Activated CD4-positive, alpha-beta memory T cell treated with anti-CD3 and anti-CD28 coated beads for 36 hours (primary cell): ENCODE results near the gene KCNH3. TPM values are rescaled to one million over a fixed set of nuclear protein-coding genes. Genes with fewer than 3 reads are reported as not detected.

Experiments
- CTCF ChIA-PET: fragments of 350-600 bp; sonication (Branson Sonifier 250); formaldehyde crosslinking; loops from one replicate; lab custom pipeline; 2021; ENCODE audit warnings: antibody characterized with exemption, inconsistent platforms; lab: Charles Lee
- POLR2A ChIA-PET: fragments of 350-600 bp; sonication (Branson Sonifier 250); formaldehyde crosslinking; loops from one replicate; lab custom pipeline; 2021; ENCODE audit warnings: antibody characterized with exemption; lab: Charles Lee
- DNase-seq: peaks from one replicate; pipeline ENCODE4 v3.0.0-alpha.2; 2020
- H3K27ac Mint-ChIP-seq: one replicate; pipeline ENCODE4 v1.8.0; 2021; ENCODE audit warnings: mixed read lengths
- H3K27me3 Mint-ChIP-seq: one replicate; pipeline ENCODE4 v1.8.0; 2021; ENCODE audit warnings: mixed read lengths
- H3K36me3 Mint-ChIP-seq: one replicate; pipeline ENCODE4 v1.8.0; 2021; ENCODE audit warnings: mixed read lengths
- H3K4me1 Mint-ChIP-seq: one replicate; pipeline ENCODE4 v1.8.0; 2021; ENCODE audit warnings: low read depth, mixed read lengths
- H3K4me3 Mint-ChIP-seq: one replicate; pipeline ENCODE4 v1.8.0; 2021; ENCODE audit warnings: mild to moderate bottlenecking, mixed read lengths
- H3K9me3 Mint-ChIP-seq: one replicate; pipeline ENCODE4 v1.8.0; 2021; ENCODE audit warnings: mixed read lengths
- intact Hi-C: fragments of 100-400 bp; cut with micrococcal nuclease; formaldehyde crosslinking; loops from one replicate; pipeline ENCODE4 v1.15.1; 2023
- total RNA-seq, 2 experiments: library from RNA; stranded (reverse); gene quantifications; one replicate each; pipeline ENCODE4 v1.2.3, GENCODE V29; 2021

Gene KCNH3, protein sequence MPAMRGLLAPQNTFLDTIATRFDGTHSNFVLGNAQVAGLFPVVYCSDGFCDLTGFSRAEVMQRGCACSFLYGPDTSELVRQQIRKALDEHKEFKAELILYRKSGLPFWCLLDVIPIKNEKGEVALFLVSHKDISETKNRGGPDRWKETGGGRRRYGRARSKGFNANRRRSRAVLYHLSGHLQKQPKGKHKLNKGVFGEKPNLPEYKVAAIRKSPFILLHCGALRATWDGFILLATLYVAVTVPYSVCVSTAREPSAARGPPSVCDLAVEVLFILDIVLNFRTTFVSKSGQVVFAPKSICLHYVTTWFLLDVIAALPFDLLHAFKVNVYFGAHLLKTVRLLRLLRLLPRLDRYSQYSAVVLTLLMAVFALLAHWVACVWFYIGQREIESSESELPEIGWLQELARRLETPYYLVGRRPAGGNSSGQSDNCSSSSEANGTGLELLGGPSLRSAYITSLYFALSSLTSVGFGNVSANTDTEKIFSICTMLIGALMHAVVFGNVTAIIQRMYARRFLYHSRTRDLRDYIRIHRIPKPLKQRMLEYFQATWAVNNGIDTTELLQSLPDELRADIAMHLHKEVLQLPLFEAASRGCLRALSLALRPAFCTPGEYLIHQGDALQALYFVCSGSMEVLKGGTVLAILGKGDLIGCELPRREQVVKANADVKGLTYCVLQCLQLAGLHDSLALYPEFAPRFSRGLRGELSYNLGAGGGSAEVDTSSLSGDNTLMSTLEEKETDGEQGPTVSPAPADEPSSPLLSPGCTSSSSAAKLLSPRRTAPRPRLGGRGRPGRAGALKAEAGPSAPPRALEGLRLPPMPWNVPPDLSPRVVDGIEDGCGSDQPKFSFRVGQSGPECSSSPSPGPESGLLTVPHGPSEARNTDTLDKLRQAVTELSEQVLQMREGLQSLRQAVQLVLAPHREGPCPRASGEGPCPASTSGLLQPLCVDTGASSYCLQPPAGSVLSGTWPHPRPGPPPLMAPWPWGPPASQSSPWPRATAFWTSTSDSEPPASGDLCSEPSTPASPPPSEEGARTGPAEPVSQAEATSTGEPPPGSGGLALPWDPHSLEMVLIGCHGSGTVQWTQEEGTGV
- 1 to 10 TPM; 1.2 to 1.3 TPM for total RNA-seq

GRCh38 chr12:49538510-49539403 lies at the start of gene KCNH3:
TSS of gene KCNH3 (plus strand) at chr12:49539030. CDS start at chr12:49539417, 387 bp downstream.
- Mint-ChIP-seq H3K36me3 (no peaks in the 10 kb centered on the region), H3K4me1 (peaks cover 6% of the 10 kb centered on the region), H3K9me3 (no peaks in the 10 kb centered on the region), H3K27me3 (peaks cover 15% of the 10 kb centered on the region), H3K27ac (no peak within 1 kb of the TSS), H3K4me3 (peak within 1 kb of the TSS; percentile 57)
- POLR2A ChIA-PET, result no interaction called here
- intact Hi-C loops, result no loop called here
- CTCF ChIA-PET, result interaction anchor here (0.6 to 2.3 kb wide), 5 partner anchors 42 to 728 kb away, joined by 3 to 10 read pairs (median 4); no protein-coding TSS in a partner anchor
- peak; percentile 88 for DNase-seq

DNA sequence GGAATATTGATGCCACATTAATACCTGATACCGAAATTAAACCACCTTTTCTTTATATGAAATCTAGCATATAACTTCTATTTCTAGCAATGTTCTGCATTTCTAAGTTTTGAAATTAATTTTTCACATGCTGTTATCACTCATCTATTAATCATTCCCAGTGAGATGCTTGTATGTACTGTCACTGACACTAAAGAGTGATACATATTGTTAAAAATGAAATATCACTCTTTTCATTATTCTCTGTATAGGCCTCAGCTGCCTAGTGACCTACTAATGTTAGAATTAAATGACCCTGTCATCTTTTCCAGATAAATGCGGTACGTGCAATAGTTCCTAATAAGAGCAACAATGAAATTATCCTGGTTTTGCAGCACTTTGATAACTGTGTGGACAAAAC lies 49.7 kb upstream of the KCNH3 start:
- CTCF ChIA-PET, result no interaction called here
- Mint-ChIP-seq H3K36me3 (no peaks in the 10 kb centered on the region), H3K4me3 (no peak overlapping the region), H3K27me3 (no peaks in the 10 kb centered on the region), H3K27ac (no peak overlapping the region), H3K9me3 (no peaks in the 10 kb centered on the region), H3K4me1 (no peaks in the 10 kb centered on the region)
- POLR2A ChIA-PET, result no interaction called here
- DNase-seq, result no peak
- intact Hi-C loops, result no loop called here

DNA sequence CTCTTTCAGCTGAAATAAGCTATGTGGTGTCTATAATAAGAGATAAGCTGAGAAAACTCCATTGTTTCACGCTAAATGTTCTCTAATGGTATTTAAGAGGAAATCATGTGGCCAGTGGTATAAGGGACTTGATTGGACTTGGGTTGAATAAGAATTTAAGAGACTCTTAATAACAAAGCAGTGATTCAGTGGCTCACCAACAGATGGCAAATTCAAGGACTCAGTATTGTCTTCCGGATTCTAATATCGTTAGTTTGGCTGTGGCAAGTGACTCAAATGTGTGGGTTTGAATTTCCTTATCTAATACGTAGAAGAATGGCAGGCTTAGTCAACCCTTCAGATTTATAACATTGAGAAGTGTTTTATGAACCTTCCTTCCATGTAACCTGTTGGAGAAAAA lies 49.1 kb upstream of the KCNH3 start:
- DNase-seq, result no peak
- Mint-ChIP-seq H3K4me1 (no peaks in the 10 kb centered on the region), H3K36me3 (no peaks in the 10 kb centered on the region), H3K27ac (no peak overlapping the region), H3K9me3 (no peaks in the 10 kb centered on the region), H3K4me3 (no peak overlapping the region), H3K27me3 (no peaks in the 10 kb centered on the region)
- intact Hi-C loops, result no loop called here
- POLR2A ChIA-PET, result no interaction called here
- CTCF ChIA-PET, result no interaction called here

GRCh38 chr12:49491823-49492222 lies 47.0 kb upstream of the KCNH3 start:
- Mint-ChIP-seq H3K27ac (no peak overlapping the region), H3K9me3 (no peaks in the 10 kb centered on the region), H3K27me3 (no peaks in the 10 kb centered on the region), H3K4me3 (no peak overlapping the region), H3K4me1 (no peaks in the 10 kb centered on the region), H3K36me3 (peaks cover 1% of the 10 kb centered on the region)
- ChIA-PET POLR2A (interaction anchor here (0.6 kb wide), 1 partner anchor 380 kb away, joined by 3 read pairs; no protein-coding TSS in a partner anchor), CTCF (interaction anchor here (1.8 kb wide), 1 partner anchor 133 kb away, joined by 4 read pairs; no protein-coding TSS in a partner anchor)
- intact Hi-C loops, result no loop called here
- DNase-seq, result no peak

- peaks cover 1% of the 10 kb centered on the region for H3K36me3 Mint-ChIP-seq
- no peaks in the 10 kb centered on the region for H3K9me3 Mint-ChIP-seq
- no peaks in the 10 kb centered on the region for H3K4me1 Mint-ChIP-seq
- CTCF ChIA-PET, result interaction anchor here (0.6 to 1.0 kb wide), 2 partner anchors 16 to 137 kb away, joined by 3 to 6 read pairs; no protein-coding TSS in a partner anchor
- H3K27me3 Mint-ChIP-seq, result no peaks in the 10 kb centered on the region
- no peak for DNase-seq
- no peak overlapping the region for H3K4me3 Mint-ChIP-seq
- POLR2A ChIA-PET, result no interaction called here
- no peak overlapping the region for H3K27ac Mint-ChIP-seq
- intact Hi-C loops, result no loop called here
Observed at GRCh38 chr12:49493900-49494299, 44.9 kb upstream of the KCNH3 start.

GRCh38 chr12:49496417-49497360 lies 42.1 kb upstream of the KCNH3 start:
- Mint-ChIP-seq H3K27me3 (no peaks in the 10 kb centered on the region), H3K4me1 (no peaks in the 10 kb centered on the region), H3K9me3 (no peaks in the 10 kb centered on the region), H3K27ac (no peak overlapping the region), H3K4me3 (no peak overlapping the region), H3K36me3 (peaks cover 1% of the 10 kb centered on the region)
- CTCF ChIA-PET, result interaction anchor here (0.8 to 2.7 kb wide), 3 partner anchors 14 to 138 kb away, joined by 3 to 13 read pairs (median 4); no protein-coding TSS in a partner anchor
- no peak for DNase-seq
- POLR2A ChIA-PET, result no interaction called here
- intact Hi-C loops, result no loop called here

DNA sequence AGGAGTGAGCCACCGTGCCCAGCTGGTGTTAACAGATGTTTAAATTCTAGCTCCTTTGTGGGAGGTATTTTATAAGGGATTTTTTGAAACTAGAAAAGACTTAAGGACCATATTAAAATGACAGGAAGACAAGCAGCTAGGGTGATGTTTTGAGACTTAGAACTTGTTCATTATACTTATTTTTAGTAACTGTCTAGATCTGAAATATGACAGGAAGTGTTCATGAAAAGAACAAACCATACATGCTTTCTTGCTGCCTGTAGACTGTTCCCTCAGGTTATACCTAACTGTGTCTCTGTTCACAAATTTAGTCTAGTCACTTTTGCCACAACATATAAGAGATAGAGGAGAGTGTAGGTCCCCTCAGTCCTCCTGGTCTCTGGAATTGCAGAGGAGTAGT lies 36.9 kb upstream of the KCNH3 start:
- no peaks in the 10 kb centered on the region for H3K36me3 Mint-ChIP-seq
- H3K27ac Mint-ChIP-seq, result no peak overlapping the region
- no peaks in the 10 kb centered on the region for H3K9me3 Mint-ChIP-seq
- H3K4me3 Mint-ChIP-seq, result no peak overlapping the region
- H3K4me1 Mint-ChIP-seq, result peaks cover 1% of the 10 kb centered on the region
- no peak for DNase-seq
- no peaks in the 10 kb centered on the region for H3K27me3 Mint-ChIP-seq
- intact Hi-C loops, result no loop called here
- POLR2A ChIA-PET, result no interaction called here
- CTCF ChIA-PET, result interaction anchor here (1.0 to 3.9 kb wide), 4 partner anchors 9 to 144 kb away, joined by 3 to 15 read pairs (median 8); no protein-coding TSS in a partner anchor

GRCh38 chr12:49502590-49502989 lies 36.2 kb upstream of the KCNH3 start:
- intact Hi-C loops, result no loop called here
- Mint-ChIP-seq H3K36me3 (no peaks in the 10 kb centered on the region), H3K27me3 (no peaks in the 10 kb centered on the region), H3K4me1 (peaks cover 1% of the 10 kb centered on the region), H3K27ac (no peak overlapping the region), H3K9me3 (no peaks in the 10 kb centered on the region), H3K4me3 (no peak overlapping the region)
- POLR2A ChIA-PET, result no interaction called here
- CTCF ChIA-PET, result interaction anchor here (1.7 to 3.4 kb wide), 3 partner anchors 11 to 155 kb away, joined by 5 to 18 read pairs (median 14); no protein-coding TSS in a partner anchor
- DNase-seq, result no peak

DNA sequence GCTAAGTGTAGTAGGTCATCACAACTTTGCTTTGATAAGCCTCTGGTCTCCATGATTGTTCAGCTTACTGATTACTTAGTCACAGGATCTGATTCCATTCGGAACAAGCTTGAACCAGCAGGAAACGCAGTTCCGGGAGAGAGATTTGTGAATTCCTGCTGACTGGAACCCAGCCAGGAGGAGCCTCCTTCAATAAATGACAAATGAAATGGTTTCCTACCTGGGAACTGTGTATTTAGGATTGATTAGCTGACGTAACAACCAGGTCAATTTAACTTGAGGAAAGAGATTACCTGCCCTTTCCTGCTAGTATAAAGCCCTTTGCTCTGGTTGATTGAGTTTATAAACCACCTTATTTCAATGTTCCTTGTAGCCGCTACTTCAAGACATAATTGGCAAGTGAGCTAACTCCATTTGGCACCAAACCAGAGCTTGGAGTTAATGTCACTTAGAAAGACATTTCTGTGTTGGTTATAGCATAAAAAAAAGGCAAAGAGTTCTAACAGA lies 35.1 kb upstream of the KCNH3 start:
- Mint-ChIP-seq H3K36me3 (no peaks in the 10 kb centered on the region), H3K27ac (no peak overlapping the region), H3K9me3 (no peaks in the 10 kb centered on the region), H3K27me3 (no peaks in the 10 kb centered on the region), H3K4me1 (peaks cover 1% of the 10 kb centered on the region), H3K4me3 (no peak overlapping the region)
- ChIA-PET CTCF (interaction anchor here (0.9 to 3.4 kb wide), 6 partner anchors 10 to 214 kb away, joined by 3 to 18 read pairs (median 6); no protein-coding TSS in a partner anchor), POLR2A (no interaction called here)
- intact Hi-C loops, result no loop called here
- DNase-seq, result no peak

- Mint-ChIP-seq H3K4me3 (no peak overlapping the region), H3K27ac (no peak overlapping the region), H3K9me3 (no peaks in the 10 kb centered on the region), H3K27me3 (no peaks in the 10 kb centered on the region), H3K4me1 (peaks cover 1% of the 10 kb centered on the region), H3K36me3 (no peaks in the 10 kb centered on the region)
- POLR2A ChIA-PET, result no interaction called here
- no peak for DNase-seq
- CTCF ChIA-PET, result interaction anchor here (1.1 to 14.9 kb wide), 3 partner anchors 8 to 159 kb away, joined by 3 to 428 read pairs (median 18); partner anchors contain the start of genes DNAJC22 and SPATS2
- intact Hi-C loops, result no loop called here
Observed at GRCh38 chr12:49505672-49506071, 33.2 kb upstream of the KCNH3 start.
